Measurements from ENCODE around the gene SCN8A.
A peak's percentile ranks its signal among the peaks of the same experiment; 100 is the strongest.

The SCN8A gene

DNA sequence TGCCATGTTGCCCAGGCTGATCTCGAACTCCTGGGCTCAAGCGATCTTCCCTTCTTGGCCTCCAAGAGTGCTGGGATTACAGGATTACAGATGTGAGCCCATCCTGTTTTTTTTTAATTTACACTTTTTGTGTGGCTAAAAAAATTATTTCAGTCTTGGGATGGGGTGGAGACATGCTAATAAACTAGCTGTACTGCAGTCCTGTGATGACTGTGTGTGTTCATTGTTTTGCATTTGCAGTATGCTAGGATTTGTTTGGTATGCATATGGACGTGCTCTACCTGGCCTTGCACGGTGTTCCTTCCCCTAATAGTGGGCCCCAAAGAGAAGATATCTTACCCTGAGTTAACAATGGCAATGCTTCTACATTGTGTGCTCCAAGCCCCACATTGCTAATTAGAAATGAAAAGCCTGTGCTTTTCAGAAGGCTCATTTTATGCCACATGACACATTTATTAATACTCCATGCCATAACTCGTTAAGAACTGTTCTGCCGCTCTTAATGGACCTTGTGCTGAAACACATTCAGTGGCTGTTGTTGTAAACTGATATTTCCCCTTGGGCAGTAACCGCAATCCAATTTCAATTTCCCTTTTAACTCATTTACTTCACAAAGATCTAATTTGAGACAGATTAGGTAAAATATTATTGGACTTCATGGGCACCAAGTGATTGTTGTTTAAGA lies 86.4 kb downstream of the SCN8A start:
- TF ChIP-seq, protein P1, sequence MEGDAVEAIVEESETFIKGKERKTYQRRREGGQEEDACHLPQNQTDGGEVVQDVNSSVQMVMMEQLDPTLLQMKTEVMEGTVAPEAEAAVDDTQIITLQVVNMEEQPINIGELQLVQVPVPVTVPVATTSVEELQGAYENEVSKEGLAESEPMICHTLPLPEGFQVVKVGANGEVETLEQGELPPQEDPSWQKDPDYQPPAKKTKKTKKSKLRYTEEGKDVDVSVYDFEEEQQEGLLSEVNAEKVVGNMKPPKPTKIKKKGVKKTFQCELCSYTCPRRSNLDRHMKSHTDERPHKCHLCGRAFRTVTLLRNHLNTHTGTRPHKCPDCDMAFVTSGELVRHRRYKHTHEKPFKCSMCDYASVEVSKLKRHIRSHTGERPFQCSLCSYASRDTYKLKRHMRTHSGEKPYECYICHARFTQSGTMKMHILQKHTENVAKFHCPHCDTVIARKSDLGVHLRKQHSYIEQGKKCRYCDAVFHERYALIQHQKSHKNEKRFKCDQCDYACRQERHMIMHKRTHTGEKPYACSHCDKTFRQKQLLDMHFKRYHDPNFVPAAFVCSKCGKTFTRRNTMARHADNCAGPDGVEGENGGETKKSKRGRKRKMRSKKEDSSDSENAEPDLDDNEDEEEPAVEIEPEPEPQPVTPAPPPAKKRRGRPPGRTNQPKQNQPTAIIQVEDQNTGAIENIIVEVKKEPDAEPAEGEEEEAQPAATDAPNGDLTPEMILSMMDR (IDR thresholded peaks at IDR 0.05; ENCODE audit: low read length, missing control alignments): no peak
- no peak overlapping the region for H3K4me3 ChIP-seq (replicated peaks; ENCODE audit: low read depth, low read length)
- no peak for DNase-seq (ENCODE audit: low read depth)

DNA sequence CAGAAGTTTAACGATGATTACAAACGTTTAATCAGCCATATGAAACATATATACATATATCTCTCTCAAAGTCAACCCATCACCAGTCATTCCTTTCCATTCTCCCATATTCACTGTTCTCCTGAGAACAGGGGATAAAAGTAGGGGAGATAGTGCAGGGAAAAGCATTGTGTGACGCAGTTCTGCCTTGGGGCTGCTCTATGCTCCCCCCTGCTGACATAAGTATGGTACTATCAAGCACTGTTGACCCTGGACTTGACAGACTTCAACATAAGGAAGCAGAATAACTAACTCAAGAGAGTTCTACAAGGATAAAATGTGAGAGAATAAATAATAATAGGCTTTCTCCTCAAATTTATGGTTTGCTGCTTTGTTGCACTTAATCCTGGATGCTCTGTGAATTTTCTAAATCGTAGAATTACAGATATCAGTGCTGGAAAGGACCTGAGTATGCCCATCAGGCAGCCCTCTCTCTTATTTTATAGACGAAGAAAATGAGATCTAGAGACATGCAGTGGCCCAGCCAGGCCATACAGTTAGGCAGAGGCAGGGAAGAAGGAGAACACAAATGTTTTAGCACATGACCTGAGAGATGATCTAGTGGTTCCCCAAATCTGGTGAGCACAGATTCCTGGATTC lies 87.2 kb downstream of the SCN8A start:
- H3K4me3 ChIP-seq (replicated peaks; ENCODE audit: low read depth, low read length): no peak overlapping the region
- TF ChIP-seq, protein P1 (IDR thresholded peaks at IDR 0.05; ENCODE audit: low read length, missing control alignments): peak; percentile 90
- DNase-seq (ENCODE audit: low read depth): peak; percentile 72

DNA sequence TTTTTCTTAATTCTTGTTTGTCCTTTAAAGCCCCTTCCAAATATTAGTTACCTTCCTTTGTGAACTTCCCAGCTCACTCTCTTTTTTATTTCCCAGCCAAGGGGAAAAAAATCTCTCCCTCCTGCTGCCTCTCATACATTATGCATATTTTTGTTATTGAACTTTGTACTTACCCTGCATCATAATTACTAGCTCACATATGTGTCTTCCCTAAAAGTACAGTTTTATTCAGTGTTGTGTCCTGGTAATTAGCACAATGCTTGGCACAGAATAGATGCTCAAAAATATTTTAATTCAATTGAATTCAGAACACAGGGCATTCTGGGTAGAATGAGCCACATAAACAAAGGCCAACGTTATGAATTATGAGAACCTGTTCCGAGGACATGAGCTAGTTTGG lies 91.9 kb downstream of the SCN8A start:
- TF ChIP-seq, protein P1 (IDR thresholded peaks at IDR 0.05; ENCODE audit: low read length, missing control alignments): no peak
- no peak for DNase-seq (ENCODE audit: low read depth)
- no peak overlapping the region for H3K4me3 ChIP-seq (replicated peaks; ENCODE audit: low read depth, low read length)

DNA sequence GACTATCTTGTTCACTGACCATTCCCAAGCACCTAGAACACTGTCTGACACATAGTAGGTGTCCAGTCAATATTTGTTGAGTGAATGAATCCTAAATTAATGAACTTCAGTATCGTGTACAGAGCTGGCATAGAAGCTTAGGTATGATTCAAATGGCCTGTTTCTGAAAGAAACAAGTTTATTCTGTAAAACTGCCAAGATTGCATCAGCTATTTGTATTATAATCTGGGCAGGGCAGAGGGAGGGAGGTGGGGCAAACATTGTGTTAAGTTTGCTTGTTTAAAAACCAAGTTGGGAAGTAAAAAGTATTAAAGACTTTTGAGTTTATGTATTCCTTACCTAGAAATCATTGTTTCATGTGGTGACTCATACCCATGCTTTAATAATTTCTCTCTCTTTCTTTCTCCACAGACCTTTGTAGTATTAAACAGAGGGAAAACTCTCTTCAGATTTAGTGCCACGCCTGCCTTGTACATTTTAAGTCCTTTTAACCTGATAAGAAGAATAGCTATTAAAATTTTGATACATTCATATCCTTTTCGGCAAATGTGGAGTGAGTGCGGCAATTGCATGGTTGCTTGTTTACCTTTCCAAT lies 92.8 kb downstream of the SCN8A start:
- TF ChIP-seq, protein P1 (IDR thresholded peaks at IDR 0.05; ENCODE audit: low read length, missing control alignments): no peak
- peak; percentile 74 for DNase-seq (ENCODE audit: low read depth)
- no peak overlapping the region for H3K4me3 ChIP-seq (replicated peaks; ENCODE audit: low read depth, low read length)

DNA sequence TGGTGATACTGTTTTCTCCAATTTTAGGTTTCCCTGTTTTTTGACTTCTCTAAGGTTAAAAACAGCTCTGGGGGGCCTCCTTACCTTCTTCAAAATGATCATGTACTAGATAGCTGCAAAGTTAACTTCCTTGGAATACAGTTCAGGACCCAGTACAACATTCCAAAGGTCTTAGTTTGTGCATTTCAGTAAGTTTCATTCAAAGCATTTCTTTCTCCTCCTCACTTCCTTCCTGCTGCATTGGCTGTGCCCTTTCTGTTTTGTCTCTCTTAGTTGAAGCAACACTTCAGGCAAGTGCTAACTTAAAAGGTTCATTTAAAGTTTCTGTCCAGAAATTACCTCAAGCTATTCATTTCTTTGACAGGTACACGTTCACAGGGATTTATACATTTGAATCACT lies 95.7 kb downstream of the SCN8A start:
- H3K4me3 ChIP-seq (replicated peaks; ENCODE audit: low read depth, low read length): no peak overlapping the region

DNA sequence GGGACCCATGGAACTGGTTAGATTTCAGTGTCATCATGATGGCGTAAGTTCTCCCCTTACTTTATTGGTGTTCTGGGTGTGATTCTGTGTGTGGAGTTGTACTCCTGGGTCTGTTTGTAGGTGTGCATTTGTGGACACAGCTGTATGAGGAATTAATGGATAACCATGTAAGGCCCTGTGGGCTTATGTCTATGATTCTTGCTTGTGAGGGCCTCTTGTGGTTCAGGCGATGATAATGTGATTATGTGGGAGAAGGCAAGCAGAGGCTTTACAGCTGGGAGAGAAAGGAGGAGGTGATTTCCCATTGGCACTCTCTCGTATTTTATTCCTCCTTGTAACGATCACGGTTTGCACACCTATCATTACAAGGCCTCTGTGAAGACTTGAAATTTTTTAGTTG lies 96.1 kb downstream of the SCN8A start:
- H3K4me3 ChIP-seq (replicated peaks; ENCODE audit: low read depth, low read length): no peak overlapping the region
- DNase-seq (ENCODE audit: low read depth): peak; percentile 44
- TF ChIP-seq, protein P1 (IDR thresholded peaks at IDR 0.05; ENCODE audit: low read length, missing control alignments): no peak

More for the DNA sequence above, 95.7 kb downstream of the SCN8A start:
- peak; percentile 56 for DNase-seq (ENCODE audit: low read depth)
- TF ChIP-seq, protein P1 (IDR thresholded peaks at IDR 0.05; ENCODE audit: low read length, missing control alignments): no peak
